GM23338 (cell line): ENCODE results near the gene OAS1. TPM values are rescaled to one million over a fixed set of nuclear protein-coding genes. Genes with fewer than 3 reads are reported as not detected.

Experiments used
- ATAC-seq: fragments of 200-7000 bp; cut with Tn5 transposase; 3 replicates; pipeline ENCODE4 v1.9.1; 2020
- DNase-seq: peaks from one replicate; pipeline ENCODE4 v3.0.0-alpha.2; 2015; ENCODE audit warnings: low spot score
- H2AFZ ChIP-seq: fragments of 200-600 bp; sonication (generic); 2 replicates; pipeline ENCODE4 v1.8.0; 2016; ENCODE audit warnings: antibody characterized with exemption, mild to moderate bottlenecking, moderate library complexity
- H3F3A ChIP-seq: fragments of 200-600 bp; sonication (generic); replicated peaks from 2 replicates; pipeline ENCODE4 v1.8.0; 2017; ENCODE audit warnings: antibody characterized with exemption, mixed run types, low read depth
- H3K27ac ChIP-seq: fragments of 200-600 bp; sonication (generic); 2 replicates; pipeline ENCODE4 v1.6.1; 2016; ENCODE audit warnings: low read depth
- H3K27me3 ChIP-seq: fragments of 200-600 bp; sonication (generic); 2 replicates; pipeline ENCODE4 v1.8.0; 2016; ENCODE audit warnings: mild to moderate bottlenecking, mixed run types, moderate library complexity; ENCODE audit not compliant: insufficient read depth
- H3K36me3 ChIP-seq: fragments of 200-600 bp; sonication (generic); 2 replicates; pipeline ENCODE4 v1.8.0; 2016; ENCODE audit warnings: mild to moderate bottlenecking; ENCODE audit not compliant: insufficient read depth
- H3K4me1 ChIP-seq: fragments of 200-600 bp; sonication (generic); 2 replicates; pipeline ENCODE4 v1.8.0; 2016; ENCODE audit warnings: mild to moderate bottlenecking, moderate library complexity; ENCODE audit not compliant: insufficient read depth
- H3K4me2 ChIP-seq: fragments of 200-600 bp; sonication (generic); 2 replicates; pipeline ENCODE4 v1.7.1; 2017; ENCODE audit warnings: mixed run types
- H3K4me3 ChIP-seq: fragments of 200-600 bp; sonication (generic); 2 replicates; pipeline ENCODE4 v1.6.1; 2016; ENCODE audit warnings: mixed run types
- H3K79me2 ChIP-seq: fragments of 200-600 bp; sonication (generic); replicated peaks from 2 replicates; pipeline ENCODE4 v1.8.0; 2017; ENCODE audit warnings: mild to moderate bottlenecking; ENCODE audit not compliant: insufficient read depth
- H3K9me2 ChIP-seq: fragments of 200-600 bp; sonication (generic); 2 replicates; pipeline ENCODE4 v1.8.0; 2017; ENCODE audit not compliant: insufficient read depth
- H4K20me1 ChIP-seq: fragments of 200-600 bp; sonication (generic); replicated peaks from 2 replicates; pipeline ENCODE4 v1.8.0; 2017; ENCODE audit warnings: mild to moderate bottlenecking; ENCODE audit not compliant: insufficient read depth
- H3K27ac Mint-ChIP-seq: 2 replicates; pipeline ENCODE4 v1.8.0; 2020; ENCODE audit warnings: inconsistent platforms, mild to moderate bottlenecking, moderate library complexity, mixed read lengths
- H3K27me3 Mint-ChIP-seq: 3 replicates; pipeline ENCODE4 v1.8.0; 2022; ENCODE audit warnings: low read depth, mild to moderate bottlenecking, moderate library complexity, mixed read lengths, inconsistent platforms; ENCODE audit not compliant: insufficient read depth, poor library complexity
- H3K36me3 Mint-ChIP-seq: 3 replicates; pipeline ENCODE4 v1.8.0; 2021; ENCODE audit warnings: low read depth, mild to moderate bottlenecking, inconsistent platforms, moderate library complexity, mixed read lengths
- H3K4me1 Mint-ChIP-seq: 3 replicates; pipeline ENCODE4 v1.8.0; 2020; ENCODE audit warnings: mild to moderate bottlenecking, inconsistent platforms, mixed read lengths
- H3K4me3 Mint-ChIP-seq: 3 replicates; pipeline ENCODE4 v1.8.0; 2021; ENCODE audit warnings: moderate library complexity, mild to moderate bottlenecking, inconsistent platforms, mixed read lengths
- H3K9me3 Mint-ChIP-seq: 3 replicates; pipeline ENCODE4 v1.8.0; 2020; ENCODE audit warnings: moderate library complexity, mild to moderate bottlenecking, inconsistent platforms, mixed read lengths
- EZH2 ChIP-seq: fragments of 200-600 bp; sonication (generic); IDR thresholded peaks from one replicate; pipeline ENCODE4 v1.8.0; 2017; ENCODE audit warnings: antibody characterized with exemption, mild to moderate bottlenecking, low read depth; ENCODE audit not compliant: unreplicated experiment
- EZH2phosphoT487 ChIP-seq: fragments of 200-600 bp; sonication (generic); IDR thresholded peaks from one replicate; pipeline ENCODE4 v1.8.1; 2018; ENCODE audit warnings: antibody characterized with exemption; ENCODE audit not compliant: unreplicated experiment
- JUNB ChIP-seq: IDR thresholded peaks from one replicate; pipeline ENCODE4 v1.6.1; 2016; ENCODE audit warnings: antibody characterized with exemption; ENCODE audit not compliant: unreplicated experiment
- POLR2AphosphoS5 ChIP-seq: IDR thresholded peaks from 2 replicates; pipeline ENCODE4 v1.6.1; 2016; ENCODE audit warnings: antibody characterized with exemption, low read depth
- STAT1 ChIP-seq: IDR thresholded peaks from one replicate; pipeline ENCODE4 v1.6.1; 2016; ENCODE audit warnings: antibody characterized with exemption; ENCODE audit not compliant: unreplicated experiment
- ZNF114 ChIP-seq: fragments of 250-450 bp; sonication (Bioruptor Pico); IDR thresholded peaks from 2 replicates; pipeline ENCODE4 v1.5.0; 2020; ENCODE audit warnings: mild to moderate bottlenecking, moderate library complexity
- polyA plus RNA-seq: library from polyadenylated mRNA; unstranded; fragments of >200 nt; fragmentation: Nextera tagmentation; extraction: Ambion mirVana; gene quantifications from 2 replicates; pipeline ENCODE4 v1.2.1, GENCODE V29; 2016
- total RNA-seq: library from RNA; depleted of rRNA; stranded (reverse); fragments of >200 nt; shearing (Covaris generic); gene quantifications from 2 replicates; pipeline ENCODE4 v1.2.3, GENCODE V29; 2014
- TF ChIP-seq, protein P1 (sequence below): fragments of 250-450 bp; sonication (Bioruptor Pico); IDR thresholded peaks from 2 replicates; pipeline ENCODE4 v1.5.0; 2020; ENCODE audit warnings: mild to moderate bottlenecking, moderate library complexity

Gene OAS1
- total and polyA plus RNA-seq, 2 experiments from 2014 or later, result not detected

- peak; percentile 54 for ATAC-seq
- H3K4me1 ChIP-seq, result no peaks in the 10 kb centered on the region
- peaks cover 16% of the 10 kb centered on the region for H3K36me3 Mint-ChIP-seq
- peaks cover 5% of the 10 kb centered on the region for H3K27me3 Mint-ChIP-seq
- H3K4me1 Mint-ChIP-seq, result no peaks in the 10 kb centered on the region
- H3K9me2 ChIP-seq, result no peaks in the 10 kb centered on the region
- H4K20me1 ChIP-seq, result no peaks in the 10 kb centered on the region
- H3K9me3 Mint-ChIP-seq, result peaks cover 38% of the 10 kb centered on the region
- TF ChIP-seq EZH2 (no peak), EZH2phosphoT487 (no peak), JUNB (no peak), ZNF114 (CRISPR knock-in tag) (no peak), POLR2AphosphoS5 (no peak), STAT1 (no peak)
- TF ChIP-seq, protein P1, sequence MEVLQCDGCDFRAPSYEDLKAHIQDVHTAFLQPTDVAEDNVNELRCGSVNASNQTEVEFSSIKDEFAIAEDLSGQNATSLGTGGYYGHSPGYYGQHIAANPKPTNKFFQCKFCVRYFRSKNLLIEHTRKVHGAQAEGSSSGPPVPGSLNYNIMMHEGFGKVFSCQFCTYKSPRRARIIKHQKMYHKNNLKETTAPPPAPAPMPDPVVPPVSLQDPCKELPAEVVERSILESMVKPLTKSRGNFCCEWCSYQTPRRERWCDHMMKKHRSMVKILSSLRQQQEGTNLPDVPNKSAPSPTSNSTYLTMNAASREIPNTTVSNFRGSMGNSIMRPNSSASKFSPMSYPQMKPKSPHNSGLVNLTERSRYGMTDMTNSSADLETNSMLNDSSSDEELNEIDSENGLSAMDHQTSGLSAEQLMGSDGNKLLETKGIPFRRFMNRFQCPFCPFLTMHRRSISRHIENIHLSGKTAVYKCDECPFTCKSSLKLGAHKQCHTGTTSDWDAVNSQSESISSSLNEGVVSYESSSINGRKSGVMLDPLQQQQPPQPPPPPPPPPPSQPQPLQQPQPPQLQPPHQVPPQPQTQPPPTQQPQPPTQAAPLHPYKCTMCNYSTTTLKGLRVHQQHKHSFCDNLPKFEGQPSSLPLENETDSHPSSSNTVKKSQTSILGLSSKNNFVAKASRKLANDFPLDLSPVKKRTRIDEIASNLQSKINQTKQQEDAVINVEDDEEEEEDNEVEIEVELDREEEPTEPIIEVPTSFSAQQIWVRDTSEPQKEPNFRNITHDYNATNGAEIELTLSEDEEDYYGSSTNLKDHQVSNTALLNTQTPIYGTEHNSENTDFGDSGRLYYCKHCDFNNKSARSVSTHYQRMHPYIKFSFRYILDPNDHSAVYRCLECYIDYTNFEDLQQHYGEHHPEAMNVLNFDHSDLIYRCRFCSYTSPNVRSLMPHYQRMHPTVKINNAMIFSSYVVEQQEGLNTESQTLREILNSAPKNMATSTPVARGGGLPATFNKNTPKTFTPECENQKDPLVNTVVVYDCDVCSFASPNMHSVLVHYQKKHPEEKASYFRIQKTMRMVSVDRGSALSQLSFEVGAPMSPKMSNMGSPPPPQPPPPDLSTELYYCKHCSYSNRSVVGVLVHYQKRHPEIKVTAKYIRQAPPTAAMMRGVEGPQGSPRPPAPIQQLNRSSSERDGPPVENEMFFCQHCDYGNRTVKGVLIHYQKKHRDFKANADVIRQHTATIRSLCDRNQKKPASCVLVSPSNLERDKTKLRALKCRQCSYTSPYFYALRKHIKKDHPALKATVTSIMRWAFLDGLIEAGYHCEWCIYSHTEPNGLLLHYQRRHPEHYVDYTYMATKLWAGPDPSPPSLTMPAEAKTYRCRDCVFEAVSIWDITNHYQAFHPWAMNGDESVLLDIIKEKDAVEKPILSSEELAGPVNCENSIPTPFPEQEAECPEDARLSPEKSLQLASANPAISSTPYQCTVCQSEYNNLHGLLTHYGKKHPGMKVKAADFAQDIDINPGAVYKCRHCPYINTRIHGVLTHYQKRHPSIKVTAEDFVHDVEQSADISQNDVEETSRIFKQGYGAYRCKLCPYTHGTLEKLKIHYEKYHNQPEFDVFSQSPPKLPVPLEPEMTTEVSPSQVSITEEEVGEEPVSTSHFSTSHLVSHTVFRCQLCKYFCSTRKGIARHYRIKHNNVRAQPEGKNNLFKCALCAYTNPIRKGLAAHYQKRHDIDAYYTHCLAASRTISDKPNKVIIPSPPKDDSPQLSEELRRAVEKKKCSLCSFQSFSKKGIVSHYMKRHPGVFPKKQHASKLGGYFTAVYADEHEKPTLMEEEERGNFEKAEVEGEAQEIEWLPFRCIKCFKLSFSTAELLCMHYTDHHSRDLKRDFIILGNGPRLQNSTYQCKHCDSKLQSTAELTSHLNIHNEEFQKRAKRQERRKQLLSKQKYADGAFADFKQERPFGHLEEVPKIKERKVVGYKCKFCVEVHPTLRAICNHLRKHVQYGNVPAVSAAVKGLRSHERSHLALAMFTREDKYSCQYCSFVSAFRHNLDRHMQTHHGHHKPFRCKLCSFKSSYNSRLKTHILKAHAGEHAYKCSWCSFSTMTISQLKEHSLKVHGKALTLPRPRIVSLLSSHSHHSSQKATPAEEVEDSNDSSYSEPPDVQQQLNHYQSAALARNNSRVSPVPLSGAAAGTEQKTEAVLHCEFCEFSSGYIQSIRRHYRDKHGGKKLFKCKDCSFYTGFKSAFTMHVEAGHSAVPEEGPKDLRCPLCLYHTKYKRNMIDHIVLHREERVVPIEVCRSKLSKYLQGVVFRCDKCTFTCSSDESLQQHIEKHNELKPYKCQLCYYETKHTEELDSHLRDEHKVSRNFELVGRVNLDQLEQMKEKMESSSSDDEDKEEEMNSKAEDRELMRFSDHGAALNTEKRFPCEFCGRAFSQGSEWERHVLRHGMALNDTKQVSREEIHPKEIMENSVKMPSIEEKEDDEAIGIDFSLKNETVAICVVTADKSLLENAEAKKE (CRISPR knock-in tag), result no peak
- no peak overlapping the region for H3K27ac ChIP-seq
- no peaks in the 10 kb centered on the region for H3K79me2 ChIP-seq
- H3K27ac Mint-ChIP-seq, result no peak overlapping the region
- no peak overlapping the region for H3K4me2 ChIP-seq
- peak; percentile 22 for DNase-seq
- H3K4me3 ChIP-seq, result no peak overlapping the region
- no peak overlapping the region for H3K4me3 Mint-ChIP-seq
- H2AFZ ChIP-seq, result 0 out of 2 replicates have a peak overlapping the region, but pooled peaks have one; percentile 14
- no peaks in the 10 kb centered on the region for H3K27me3 ChIP-seq
- H3K36me3 ChIP-seq, result peaks cover 6% of the 10 kb centered on the region; the same call in 1 of the 2 replicates
- no peaks in the 10 kb centered on the region for H3F3A ChIP-seq
Observed at GRCh38 chr12:112963227-112963861, 56.6 kb downstream of the OAS1 start.
